Stimulated activated CD8-positive, alpha-beta memory T cell treated with anti-CD3 and anti-CD28 coated beads, Interleukin-12 subunit alpha, Interleukin-12 subunit beta, amount 100 ng/mL, for 1 hour (primary cell): ENCODE measurements around the gene ATP1B3.
"Not testable (repeated sequence)": the region's sequence is repeated elsewhere in the genome, so short reads cannot be mapped to it uniquely, and the experiment has no call there.

Source experiments
- DNase-seq: peaks from one replicate; pipeline ENCODE4 v3.0.0-alpha.2; 2020; ENCODE audit warnings: low read depth

Gene ATP1B3

GRCh38 chr3:141860766-141861513 is 15.5 kb upstream of the ATP1B3 start:
- DNase-seq, result no peak

- DNase-seq, result no peak
Measured at GRCh38 chr3:141862279-141862816, 14.1 kb upstream of the ATP1B3 start.

GRCh38 chr3:141863491-141863890 is 13.0 kb upstream of the ATP1B3 start:
- no peak for DNase-seq

- no peak for DNase-seq
Measured at GRCh38 chr3:141864281-141864970, 12.0 kb upstream of the ATP1B3 start.

- DNase-seq, result no peak
Measured at GRCh38 chr3:141865101-141865500, 11.3 kb upstream of the ATP1B3 start.

- DNase-seq, result no peak
Measured at GRCh38 chr3:141870091-141870687, 6.3 kb upstream of the ATP1B3 start.

- DNase-seq, result peak; percentile 77
Measured at GRCh38 chr3:141875374-141875892, 1.0 kb upstream of the ATP1B3 start.

- DNase-seq, result peak; percentile 53
Measured at GRCh38 chr3:141875893-141876380, 506 bp upstream of the ATP1B3 start.

- peak; percentile 52 for DNase-seq
Measured at GRCh38 chr3:141876891-141877621, 613 bp downstream of the ATP1B3 start.

- no peak for DNase-seq
Measured at GRCh38 chr3:141877911-141878310, 1.5 kb downstream of the ATP1B3 start.

- DNase-seq, result no peak
Measured at GRCh38 chr3:141878326-141878725, 1.9 kb downstream of the ATP1B3 start.

GRCh38 chr3:141878817-141879216 is 2.4 kb downstream of the ATP1B3 start:
- DNase-seq, result no peak

GRCh38 chr3:141881702-141882101 is 5.3 kb downstream of the ATP1B3 start:
- DNase-seq, result no peak

- no peak for DNase-seq
Measured at GRCh38 chr3:141887051-141887450, 10.6 kb downstream of the ATP1B3 start.

- DNase-seq, result not testable (repeated sequence)
Measured at GRCh38 chr3:141888548-141888947, 12.1 kb downstream of the ATP1B3 start.

- no peak for DNase-seq
Measured at GRCh38 chr3:141894524-141895176, 18.2 kb downstream of the ATP1B3 start.

- DNase-seq, result no peak
Measured at GRCh38 chr3:141895731-141896130, 19.3 kb downstream of the ATP1B3 start.

- no peak for DNase-seq
Measured at GRCh38 chr3:141898908-141899307, 22.5 kb downstream of the ATP1B3 start.

- DNase-seq, result no peak
Measured at GRCh38 chr3:141900343-141900742, 23.9 kb downstream of the ATP1B3 start.

GRCh38 chr3:141901914-141902313 is 25.5 kb downstream of the ATP1B3 start:
- DNase-seq, result no peak

GRCh38 chr3:141904203-141904602 is 27.8 kb downstream of the ATP1B3 start:
- DNase-seq, result no peak
